ENCODE measurements around the gene TMEM154. TPM values are rescaled to one million over a fixed set of nuclear protein-coding genes. Genes with fewer than 3 reads are reported as not detected.

TMEM154 gene, protein sequence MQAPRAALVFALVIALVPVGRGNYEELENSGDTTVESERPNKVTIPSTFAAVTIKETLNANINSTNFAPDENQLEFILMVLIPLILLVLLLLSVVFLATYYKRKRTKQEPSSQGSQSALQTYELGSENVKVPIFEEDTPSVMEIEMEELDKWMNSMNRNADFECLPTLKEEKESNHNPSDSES
- total RNA-seq (2014; rRNA removed; shearing (Covaris generic); ENCODE audit: low replicate concordance): 0.25 and 1.8 TPM in 2 replicates

DNA sequence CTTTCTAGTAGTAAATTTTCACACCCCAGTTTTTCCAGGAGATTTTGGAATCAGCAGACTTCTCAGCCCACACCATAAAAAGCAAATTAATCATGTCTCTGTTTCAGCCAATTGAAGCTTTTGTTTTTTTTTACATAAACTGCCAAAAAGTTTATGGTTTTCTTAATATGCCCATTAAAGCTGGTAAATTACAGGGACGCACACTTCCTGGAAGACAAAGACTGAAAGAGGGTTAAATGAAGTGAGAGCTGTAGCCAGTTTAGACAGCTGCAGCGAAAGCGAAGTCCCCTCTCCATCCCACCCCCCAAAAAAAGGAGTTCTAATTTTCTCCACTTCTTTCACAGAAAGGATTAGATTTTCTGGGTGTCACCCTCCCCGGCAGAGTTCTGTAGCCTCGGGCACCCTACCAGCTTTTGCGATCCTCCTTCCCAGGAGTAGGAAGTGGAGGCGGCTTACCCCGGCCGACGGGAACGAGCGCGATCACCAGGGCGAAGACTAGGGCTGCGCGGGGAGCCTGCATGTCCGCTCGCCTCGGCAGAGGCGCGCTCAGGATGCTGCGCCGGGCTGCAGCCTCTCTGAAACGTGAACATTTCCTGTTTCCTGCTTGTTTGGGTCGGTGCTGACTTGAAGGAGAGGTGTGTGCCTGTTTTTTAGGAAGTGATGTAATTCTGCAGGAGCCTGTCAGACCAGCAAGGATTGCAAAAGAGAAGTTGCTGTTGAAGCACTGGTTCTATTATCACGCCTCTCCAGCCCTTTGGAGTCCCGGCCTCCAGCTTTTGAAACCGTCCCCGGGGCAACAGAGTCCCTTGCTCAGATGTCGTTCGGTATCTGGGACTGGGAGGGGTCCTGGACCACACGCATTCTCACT lies at the start of gene TMEM154:
Gene TMEM154, minus strand, starts transcription at position 584 of the 868 bp plus-strand sequence. Its CDS starts 64 bp downstream, at position 520.
- peak; percentile 47 for DNase-seq
- Histone ChIP-seq H3K4me3 (peak within 1 kb of the TSS; percentile 42), H3K36me3 (no peaks in the 10 kb centered on the region), H3K9me3 (no peaks in the 10 kb centered on the region), H3K27me3 (no peaks in the 10 kb centered on the region)

DNA sequence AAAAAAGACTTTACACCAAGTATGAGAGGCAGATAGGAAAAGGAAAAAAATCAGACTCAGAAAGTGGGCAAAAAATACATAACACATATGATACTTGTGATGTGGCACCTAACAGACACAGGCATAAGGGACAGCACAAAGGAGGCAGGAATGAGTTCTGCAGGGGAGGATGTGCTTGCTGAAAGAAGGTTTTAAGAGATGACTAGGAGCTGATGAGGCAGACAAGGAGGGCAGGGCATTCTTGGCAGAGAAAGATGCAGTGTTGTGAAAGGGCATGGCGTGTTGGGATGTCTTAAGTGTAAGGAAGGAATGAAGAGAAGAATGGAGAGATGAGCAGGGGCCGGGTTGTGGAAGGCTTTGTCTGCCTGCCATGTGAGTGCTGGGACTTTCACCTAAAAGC lies 49.7 kb upstream of the TMEM154 start:
- Histone ChIP-seq H3K36me3 (no peaks in the 10 kb centered on the region), H3K27me3 (no peaks in the 10 kb centered on the region), H3K9me3 (no peaks in the 10 kb centered on the region), H3K4me3 (no peak overlapping the region)
- DNase-seq: peak; percentile 45

DNA sequence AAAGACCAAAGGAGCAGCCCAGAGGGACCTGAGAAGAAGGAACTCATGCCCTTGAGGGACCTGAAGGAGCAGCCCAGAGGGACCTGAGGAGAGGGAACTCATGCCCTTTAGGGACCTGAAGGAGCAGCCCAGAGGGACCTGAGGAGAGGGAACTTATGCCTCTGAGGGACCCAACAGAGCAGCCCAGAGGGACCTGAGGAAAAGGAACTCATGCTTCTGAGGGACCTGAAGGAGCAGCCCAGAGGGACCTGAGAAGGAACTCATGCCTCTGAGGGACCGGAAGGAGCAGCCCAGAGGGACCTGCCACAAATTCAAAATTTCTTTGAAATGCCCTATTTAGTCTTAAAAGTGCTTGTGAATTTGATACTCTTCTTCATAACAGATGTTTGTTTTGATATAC lies 48.5 kb upstream of the TMEM154 start:
- H3K36me3 ChIP-seq: no peaks in the 10 kb centered on the region
- H3K4me3 ChIP-seq: no peak overlapping the region
- no peaks in the 10 kb centered on the region for H3K27me3 ChIP-seq
- no peak for DNase-seq
- H3K9me3 ChIP-seq: no peaks in the 10 kb centered on the region

DNA sequence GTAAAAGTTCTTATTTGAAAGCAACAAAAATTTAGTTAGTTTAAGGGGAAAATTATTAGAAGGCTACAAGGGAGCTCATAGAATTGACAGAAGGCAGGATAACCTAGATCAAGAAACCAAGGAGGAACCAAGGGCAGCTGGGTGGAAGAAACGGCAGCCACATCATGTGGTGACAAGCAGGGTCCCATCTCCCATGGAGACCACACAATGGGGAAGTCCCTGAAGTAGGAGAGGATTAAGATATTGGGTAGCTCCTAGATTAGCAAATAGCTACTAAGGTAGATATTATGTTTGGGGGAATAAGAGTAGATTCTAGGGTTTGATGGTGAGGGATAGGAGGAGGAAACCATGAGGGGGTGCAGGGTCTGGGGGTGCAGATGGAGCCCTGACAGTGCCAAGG lies 48.0 kb upstream of the TMEM154 start:
- Histone ChIP-seq H3K27me3 (no peaks in the 10 kb centered on the region), H3K9me3 (no peaks in the 10 kb centered on the region), H3K4me3 (no peak overlapping the region), H3K36me3 (no peaks in the 10 kb centered on the region)
- no peak for DNase-seq

GRCh38 chr4:152724494-152724893 lies 44.7 kb upstream of the TMEM154 start:
- no peaks in the 10 kb centered on the region for H3K27me3 ChIP-seq
- no peak for DNase-seq
- no peaks in the 10 kb centered on the region for H3K36me3 ChIP-seq
- H3K4me3 ChIP-seq: no peak overlapping the region
- no peaks in the 10 kb centered on the region for H3K9me3 ChIP-seq

- no peak for DNase-seq
- no peaks in the 10 kb centered on the region for H3K9me3 ChIP-seq
- no peak overlapping the region for H3K4me3 ChIP-seq
- H3K36me3 ChIP-seq: no peaks in the 10 kb centered on the region
- H3K27me3 ChIP-seq: no peaks in the 10 kb centered on the region
These were observed 43.4 kb upstream of the TMEM154 start for GRCh38 chr4:152723236-152723635.

- Histone ChIP-seq H3K27me3 (no peaks in the 10 kb centered on the region), H3K9me3 (no peaks in the 10 kb centered on the region), H3K36me3 (no peaks in the 10 kb centered on the region), H3K4me3 (peak overlapping the region; percentile 30)
- DNase-seq: no peak
These were observed 40.2 kb upstream of the TMEM154 start for GRCh38 chr4:152719801-152720556.

GRCh38 chr4:152719291-152719690 lies 39.5 kb upstream of the TMEM154 start:
- no peak for DNase-seq
- no peaks in the 10 kb centered on the region for H3K36me3 ChIP-seq
- H3K27me3 ChIP-seq: no peaks in the 10 kb centered on the region

DNA sequence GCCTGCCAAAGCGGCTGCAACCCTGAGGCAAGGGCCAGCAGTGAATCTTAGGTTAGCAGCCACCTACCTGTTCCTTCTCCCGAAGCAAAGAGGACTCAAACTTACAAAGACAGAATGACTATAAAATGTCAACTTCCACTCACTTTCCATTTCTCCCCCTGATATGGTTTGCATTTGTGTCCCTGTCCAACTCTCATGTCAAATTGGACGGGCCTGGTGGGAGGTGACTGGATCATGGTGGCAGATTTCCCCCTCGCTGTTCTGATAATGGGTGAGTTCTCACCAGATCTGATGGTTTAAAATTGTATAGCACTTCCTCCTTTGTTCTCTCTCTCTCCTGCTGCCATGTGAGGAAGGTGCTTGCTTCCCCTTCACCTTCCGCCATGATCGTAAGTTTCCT lies 35.3 kb upstream of the TMEM154 start:
- Histone ChIP-seq H3K36me3 (no peaks in the 10 kb centered on the region), H3K9me3 (no peaks in the 10 kb centered on the region), H3K4me3 (no peak overlapping the region), H3K27me3 (no peaks in the 10 kb centered on the region)
- no peak for DNase-seq

More at GRCh38 chr4:152719291-152719690, 39.5 kb upstream of the TMEM154 start:
- Histone ChIP-seq H3K4me3 (no peak overlapping the region), H3K9me3 (no peaks in the 10 kb centered on the region)

DNA sequence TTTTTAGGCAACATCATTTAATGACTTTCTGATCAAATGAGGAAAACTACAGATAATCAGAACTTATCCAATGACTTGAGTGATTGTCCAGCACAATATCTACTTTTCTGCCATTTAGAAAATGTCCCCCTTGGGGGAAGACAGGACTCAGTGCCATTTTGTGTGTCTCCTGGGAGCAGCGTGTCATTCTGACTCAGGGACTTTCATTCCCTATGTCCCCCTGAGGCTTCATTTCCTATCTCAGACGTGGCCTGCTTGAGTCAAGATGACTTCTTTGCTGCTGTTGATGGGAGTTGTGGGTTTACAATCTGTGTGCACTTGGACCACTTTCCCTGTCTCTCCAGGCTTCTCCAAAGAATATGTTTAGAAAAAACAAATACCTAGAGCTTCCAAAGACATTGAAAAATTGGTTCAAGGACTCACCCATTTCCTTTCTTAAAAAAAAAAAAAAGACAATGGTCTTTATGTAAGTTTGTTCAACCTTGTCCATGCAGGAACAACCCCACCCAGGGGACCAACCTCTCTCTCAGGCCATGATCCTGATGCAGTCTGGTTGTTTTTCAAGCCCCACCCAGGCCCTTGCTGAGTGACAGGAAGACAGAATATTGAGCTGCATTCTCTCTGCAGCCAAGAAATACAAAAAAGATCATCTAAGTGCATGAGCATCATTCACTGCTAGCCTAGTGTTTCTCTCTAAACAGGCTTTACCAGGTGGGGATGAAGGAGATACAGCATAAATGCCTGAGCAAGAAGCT lies 34.3 kb upstream of the TMEM154 start:
- Histone ChIP-seq H3K27me3 (no peaks in the 10 kb centered on the region), H3K4me3 (no peak overlapping the region), H3K9me3 (no peaks in the 10 kb centered on the region), H3K36me3 (no peaks in the 10 kb centered on the region)
- no peak for DNase-seq

- Histone ChIP-seq H3K36me3 (no peaks in the 10 kb centered on the region), H3K9me3 (no peaks in the 10 kb centered on the region), H3K4me3 (no peak overlapping the region), H3K27me3 (no peaks in the 10 kb centered on the region)
- no peak for DNase-seq
These were observed 30.1 kb upstream of the TMEM154 start for GRCh38 chr4:152709675-152710438.

- DNase-seq: no peak
- no peaks in the 10 kb centered on the region for H3K9me3 ChIP-seq
- no peaks in the 10 kb centered on the region for H3K36me3 ChIP-seq
- H3K27me3 ChIP-seq: no peaks in the 10 kb centered on the region
- no peak overlapping the region for H3K4me3 ChIP-seq
These were observed 29.0 kb upstream of the TMEM154 start for GRCh38 chr4:152708796-152709195.

DNA sequence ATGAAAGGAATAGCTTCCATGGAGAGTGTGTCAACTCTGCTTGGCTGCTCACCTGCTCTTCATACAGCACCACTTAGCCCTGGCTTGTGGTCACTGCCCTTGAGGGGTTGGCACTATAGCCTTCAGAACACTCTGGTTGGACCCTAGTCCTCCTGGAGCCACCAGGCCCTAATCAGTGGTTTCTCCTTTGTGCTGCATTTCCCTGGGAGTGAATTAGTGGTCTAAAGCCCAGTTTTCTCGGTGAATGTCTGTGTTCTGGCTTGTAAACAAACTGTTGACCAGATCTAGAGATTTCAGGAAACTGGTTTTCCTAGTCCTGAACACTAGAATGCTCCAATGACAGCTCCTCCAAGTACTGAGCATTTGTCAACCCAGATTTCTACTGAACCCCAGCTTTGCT lies 28.6 kb upstream of the TMEM154 start:
- H3K27me3 ChIP-seq: no peaks in the 10 kb centered on the region
- no peak for DNase-seq
- H3K9me3 ChIP-seq: no peaks in the 10 kb centered on the region
- no peak overlapping the region for H3K4me3 ChIP-seq
- H3K36me3 ChIP-seq: no peaks in the 10 kb centered on the region

GRCh38 chr4:152707632-152708031 lies 27.8 kb upstream of the TMEM154 start:
- Histone ChIP-seq H3K9me3 (no peaks in the 10 kb centered on the region), H3K36me3 (no peaks in the 10 kb centered on the region), H3K4me3 (no peak overlapping the region), H3K27me3 (no peaks in the 10 kb centered on the region)
- no peak for DNase-seq

DNA sequence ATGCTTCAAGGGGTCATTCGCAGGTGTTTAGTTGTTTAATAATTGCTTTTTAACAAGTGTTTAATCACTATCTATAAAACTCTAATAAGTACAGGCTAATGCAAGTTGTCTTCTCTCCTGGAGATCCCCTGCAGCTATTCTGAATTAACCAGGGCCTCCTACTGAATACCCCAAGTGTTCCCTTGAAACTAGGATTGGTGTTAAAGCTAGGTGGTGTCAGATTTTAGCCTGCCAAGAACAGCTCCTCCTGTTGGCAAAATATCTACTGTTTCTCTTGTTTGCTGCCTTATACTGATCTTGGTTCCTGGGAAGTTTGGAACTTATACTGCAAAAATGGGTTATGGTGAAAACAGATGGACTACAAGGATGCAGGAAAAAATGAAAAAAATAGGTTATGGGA lies 26.1 kb upstream of the TMEM154 start:
- no peaks in the 10 kb centered on the region for H3K9me3 ChIP-seq
- DNase-seq: no peak
- H3K4me3 ChIP-seq: no peak overlapping the region
- H3K27me3 ChIP-seq: no peaks in the 10 kb centered on the region
- no peaks in the 10 kb centered on the region for H3K36me3 ChIP-seq

DNA sequence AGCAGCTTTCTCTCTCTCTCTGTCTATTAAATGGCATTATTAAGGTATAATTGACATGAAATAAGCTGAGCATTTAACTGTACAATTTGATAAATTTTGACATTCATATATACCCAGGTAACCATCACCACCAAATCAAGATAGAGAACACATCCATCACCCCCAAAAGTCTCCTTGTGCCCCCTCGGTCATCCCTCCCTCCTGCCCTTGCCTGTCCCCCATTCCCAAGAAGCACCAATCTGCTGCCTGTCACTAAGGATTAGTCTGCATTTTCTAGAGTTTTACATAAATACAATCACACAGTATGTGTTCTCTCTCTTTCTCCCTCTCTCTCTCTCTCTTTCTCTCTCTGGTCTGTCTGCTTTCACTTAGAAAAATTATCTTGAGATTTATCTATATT lies 25.0 kb upstream of the TMEM154 start:
- DNase-seq: no peak
- Histone ChIP-seq H3K9me3 (no peaks in the 10 kb centered on the region), H3K27me3 (no peaks in the 10 kb centered on the region), H3K36me3 (no peaks in the 10 kb centered on the region), H3K4me3 (no peak overlapping the region)
